HG03565 (cell line): ENCODE results near the gene AKT1.
"Not testable (repeated sequence)": the region's sequence is repeated elsewhere in the genome, so short reads cannot be mapped to it uniquely, and the experiment has no call there.

Source experiments
- ATAC-seq: cut with Tn5 transposase; IDR thresholded peaks from one replicate; pipeline ENCODE4 v1.9.1; 2021; ENCODE audit warnings: mild to moderate bottlenecking, moderate library complexity; ENCODE audit not compliant: unreplicated experiment

The AKT1 gene

GRCh38 chr14:104794993-104795780, at the start of gene AKT1:
AKT1 (minus strand) TSS chr14:104795748; CDS start chr14:104792643, 3,105 bp downstream.
- ATAC-seq, result no peak

- no peak for ATAC-seq
Measured at GRCh38 chr14:104845033-104845666, 49.6 kb upstream of the AKT1 start.

GRCh38 chr14:104844306-104845032, 48.9 kb upstream of the AKT1 start:
- ATAC-seq, result no peak

- no peak for ATAC-seq
Measured at GRCh38 chr14:104843442-104844305, 48.1 kb upstream of the AKT1 start.

- ATAC-seq, result no peak
Measured at GRCh38 chr14:104843006-104843405, 47.5 kb upstream of the AKT1 start.

GRCh38 chr14:104841730-104842129, 46.2 kb upstream of the AKT1 start:
- ATAC-seq, result no peak

GRCh38 chr14:104836171-104836935, 40.8 kb upstream of the AKT1 start:
- not testable (repeated sequence) for ATAC-seq

GRCh38 chr14:104830781-104831180, 35.2 kb upstream of the AKT1 start:
- ATAC-seq, result no peak

GRCh38 chr14:104827177-104828055, 31.9 kb upstream of the AKT1 start:
- ATAC-seq, result no peak

GRCh38 chr14:104826861-104827176, 31.3 kb upstream of the AKT1 start:
- ATAC-seq, result no peak

GRCh38 chr14:104826189-104826860, 30.8 kb upstream of the AKT1 start:
- ATAC-seq, result peak; percentile 71

- ATAC-seq, result no peak
Measured at GRCh38 chr14:104824353-104824997, 28.9 kb upstream of the AKT1 start.

- no peak for ATAC-seq
Measured at GRCh38 chr14:104822821-104823615, 27.5 kb upstream of the AKT1 start.

GRCh38 chr14:104821971-104822608, 26.5 kb upstream of the AKT1 start:
- no peak for ATAC-seq

- ATAC-seq, result no peak
Measured at GRCh38 chr14:104821229-104821945, 25.8 kb upstream of the AKT1 start.

GRCh38 chr14:104820669-104821228, 25.2 kb upstream of the AKT1 start:
- no peak for ATAC-seq
